ENCODE data around the gene ASTN1. TPM values are rescaled to one million over a fixed set of nuclear protein-coding genes. Genes with fewer than 3 reads are reported as not detected.
A peak's percentile ranks its signal among the peaks of the same experiment; 100 is the strongest.

ASTN1 gene
- total RNA-seq, 4 donors from 2014 or later = 0.11 to 0.33 (median 0.19) TPM

DNA sequence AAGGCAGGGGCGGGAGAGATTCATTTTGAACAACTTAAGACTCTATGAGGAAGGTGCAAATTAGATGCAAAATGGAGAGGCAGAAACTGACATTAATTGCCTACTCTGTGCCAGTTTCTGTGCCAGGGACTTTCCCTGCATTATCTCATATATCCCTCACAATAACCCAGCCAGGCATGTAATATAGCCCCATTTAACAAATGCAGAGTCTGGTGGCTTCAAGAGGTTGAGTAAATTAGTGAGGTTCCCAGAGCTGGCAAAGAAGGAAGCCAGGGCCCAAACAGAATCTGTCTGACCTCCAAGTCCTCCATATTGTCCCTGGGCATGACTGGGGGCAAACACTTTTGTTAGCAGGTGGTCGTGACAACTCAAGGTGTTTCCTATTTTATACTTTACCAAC, 199.8 kb downstream of the ASTN1 start:
- no peaks in the 10 kb centered on the region for H3K36me3 ChIP-seq
- no peaks in the 10 kb centered on the region for H3K9me3 ChIP-seq
- no peak for DNase-seq
- no peaks in the 10 kb centered on the region for H3K27me3 ChIP-seq
- H3K4me1 ChIP-seq = no peaks in the 10 kb centered on the region
- TF ChIP-seq POLR2A (IDR thresholded peaks at IDR 0.05) = no peak
- TF ChIP-seq, protein P1, sequence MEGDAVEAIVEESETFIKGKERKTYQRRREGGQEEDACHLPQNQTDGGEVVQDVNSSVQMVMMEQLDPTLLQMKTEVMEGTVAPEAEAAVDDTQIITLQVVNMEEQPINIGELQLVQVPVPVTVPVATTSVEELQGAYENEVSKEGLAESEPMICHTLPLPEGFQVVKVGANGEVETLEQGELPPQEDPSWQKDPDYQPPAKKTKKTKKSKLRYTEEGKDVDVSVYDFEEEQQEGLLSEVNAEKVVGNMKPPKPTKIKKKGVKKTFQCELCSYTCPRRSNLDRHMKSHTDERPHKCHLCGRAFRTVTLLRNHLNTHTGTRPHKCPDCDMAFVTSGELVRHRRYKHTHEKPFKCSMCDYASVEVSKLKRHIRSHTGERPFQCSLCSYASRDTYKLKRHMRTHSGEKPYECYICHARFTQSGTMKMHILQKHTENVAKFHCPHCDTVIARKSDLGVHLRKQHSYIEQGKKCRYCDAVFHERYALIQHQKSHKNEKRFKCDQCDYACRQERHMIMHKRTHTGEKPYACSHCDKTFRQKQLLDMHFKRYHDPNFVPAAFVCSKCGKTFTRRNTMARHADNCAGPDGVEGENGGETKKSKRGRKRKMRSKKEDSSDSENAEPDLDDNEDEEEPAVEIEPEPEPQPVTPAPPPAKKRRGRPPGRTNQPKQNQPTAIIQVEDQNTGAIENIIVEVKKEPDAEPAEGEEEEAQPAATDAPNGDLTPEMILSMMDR (IDR thresholded peaks at IDR 0.05) = no peak
- H3K27ac ChIP-seq = no peak overlapping the region
- no peak overlapping the region for H3K4me3 ChIP-seq (replicated peaks in 1 of 3)
- intact Hi-C loops (cut with DNase I) = no loop called here
- 86 to 91% methylated on average over 2 of the region's 2 CpGs for WGBS, 2 donors

DNA sequence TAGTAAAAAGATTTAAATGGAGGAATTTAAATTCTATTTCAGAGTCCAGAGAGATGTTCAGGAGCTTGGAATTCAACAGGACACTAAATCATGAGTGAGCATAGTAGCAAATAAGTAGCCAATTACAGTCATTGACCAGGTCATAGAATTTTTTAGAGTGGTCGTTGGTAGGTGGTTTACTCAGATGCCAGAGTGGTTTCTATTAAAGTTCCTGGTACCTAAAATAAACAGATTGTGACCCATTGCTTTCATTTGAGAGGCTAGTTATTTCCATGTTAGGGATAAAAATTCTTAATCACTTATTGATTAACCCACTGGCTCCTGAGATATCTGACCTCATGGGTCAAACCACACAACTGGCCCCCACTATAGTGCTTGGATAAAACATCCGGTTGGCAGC, 201.3 kb downstream of the ASTN1 start:
- Histone ChIP-seq H3K27ac (no peak overlapping the region), H3K27me3 (no peaks in the 10 kb centered on the region), H3K4me1 (no peaks in the 10 kb centered on the region), H3K4me3 (replicated peaks in 1 of 3) (no peak overlapping the region), H3K36me3 (no peaks in the 10 kb centered on the region), H3K9me3 (no peaks in the 10 kb centered on the region)
- intact Hi-C loops (cut with DNase I) = no loop called here
- WGBS, 2 donors = 70 to 73% methylated on average over 2 of the region's 2 CpGs
- no peak for TF ChIP-seq POLR2A (IDR thresholded peaks at IDR 0.05)
- TF ChIP-seq, protein P1 (IDR thresholded peaks at IDR 0.05) = no peak
- DNase-seq = no peak

DNA sequence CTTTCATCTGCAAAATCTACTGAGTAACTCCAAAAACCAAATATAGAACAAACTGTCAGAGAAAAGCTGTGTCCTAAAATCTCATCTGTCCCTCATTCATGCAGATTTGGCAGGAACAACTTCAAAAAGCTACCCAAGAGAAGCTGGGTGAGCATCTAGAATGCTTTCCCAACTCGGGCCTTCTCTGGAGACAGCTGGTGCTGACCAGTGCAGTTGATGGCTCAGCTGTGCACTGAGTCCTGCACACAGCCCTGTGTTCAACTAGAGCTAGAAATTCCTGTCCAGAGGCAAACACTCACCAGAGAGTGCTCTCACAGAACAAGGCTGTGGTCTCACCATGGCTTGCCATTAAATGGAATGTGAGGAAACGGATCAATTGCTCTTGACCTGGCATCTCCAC, 202.8 kb downstream of the ASTN1 start:
- no peaks in the 10 kb centered on the region for H3K9me3 ChIP-seq
- no peaks in the 10 kb centered on the region for H3K36me3 ChIP-seq
- no peaks in the 10 kb centered on the region for H3K27me3 ChIP-seq
- H3K4me3 ChIP-seq (replicated peaks in 1 of 3) = no peak overlapping the region
- H3K4me1 ChIP-seq = no peaks in the 10 kb centered on the region
- H3K27ac ChIP-seq = no peak overlapping the region
- intact Hi-C loops (cut with DNase I) = no loop called here
- no peak for TF ChIP-seq POLR2A (IDR thresholded peaks at IDR 0.05)
- TF ChIP-seq, protein P1 (IDR thresholded peaks at IDR 0.05) = no peak
- no peak for DNase-seq
- WGBS, 2 donors = 85 to 96% methylated on average over 1 to 2 of the region's 2 CpGs

GRCh38 chr1:176959191-176959820, 205.2 kb downstream of the ASTN1 start:
- H3K27me3 ChIP-seq = no peaks in the 10 kb centered on the region
- no peak overlapping the region for H3K4me3 ChIP-seq (replicated peaks in 1 of 3)
- TF ChIP-seq POLR2A (IDR thresholded peaks at IDR 0.05) = no peak
- TF ChIP-seq, protein P1 (IDR thresholded peaks at IDR 0.05) = no peak
- H3K4me1 ChIP-seq = no peaks in the 10 kb centered on the region
- DNase-seq = peak in 1 of 2 donors; percentile 1
- intact Hi-C loops (cut with DNase I) = no loop called here
- no peaks in the 10 kb centered on the region for H3K9me3 ChIP-seq
- no peaks in the 10 kb centered on the region for H3K36me3 ChIP-seq
- H3K27ac ChIP-seq = no peak overlapping the region
- 58 to 63% methylated on average over 3 of the region's 3 CpGs for WGBS, 2 donors

DNA sequence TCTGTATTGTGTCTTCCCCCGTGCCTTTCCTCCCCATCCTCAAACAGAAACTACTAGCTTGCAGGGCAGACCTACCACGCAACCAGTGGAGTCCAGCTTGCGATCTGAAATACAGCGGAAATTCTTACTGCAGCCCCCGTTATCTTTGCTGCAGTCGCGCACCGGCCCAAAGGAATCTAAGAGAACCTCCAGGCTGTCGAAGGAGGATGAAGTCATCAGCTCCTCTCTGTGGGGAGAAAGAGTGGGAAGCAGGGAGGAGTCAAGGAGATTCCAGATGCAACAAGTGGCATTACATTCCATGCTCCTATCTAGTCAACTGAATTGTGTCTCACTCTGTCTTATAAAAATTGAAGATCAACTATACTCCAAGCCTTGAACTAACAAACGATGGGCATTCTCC, 206.9 kb downstream of the ASTN1 start:
- 84 to 90% methylated on average over 10 of the region's 10 CpGs for WGBS, 2 donors
- intact Hi-C loops (cut with DNase I) = no loop called here
- Histone ChIP-seq H3K4me1 (no peaks in the 10 kb centered on the region), H3K27me3 (no peaks in the 10 kb centered on the region), H3K36me3 (no peaks in the 10 kb centered on the region), H3K9me3 (no peaks in the 10 kb centered on the region), H3K27ac (no peak overlapping the region), H3K4me3 (replicated peaks in 1 of 3) (no peak overlapping the region)
- no peak for DNase-seq
- TF ChIP-seq POLR2A (IDR thresholded peaks at IDR 0.05) = no peak
- TF ChIP-seq, protein P1 (IDR thresholded peaks at IDR 0.05) = no peak
